Measurements from ENCODE around the gene MASP1. TPM values are rescaled to one million over a fixed set of nuclear protein-coding genes. Genes with fewer than 3 reads are reported as not detected.

MASP1 gene
- total RNA-seq, 1 experiment from 2014 or later, result 1.0 TPM

- H4K20me1 ChIP-seq (ENCODE audit: control insufficient read depth, insufficient read depth, insufficient read length), result no peaks in the 10 kb centered on the region
- no peaks in the 10 kb centered on the region for H3K23me2 ChIP-seq (ENCODE audit: insufficient read length, low read depth, low read length, poor library complexity, severe bottlenecking)
- no peak overlapping the region for H3K14ac ChIP-seq (ENCODE audit: insufficient read depth, low read length)
- no peak for TF ChIP-seq CTCF (conservative IDR thresholded peaks at IDR 0.05)
- H2BK20ac ChIP-seq (ENCODE audit: low read depth, low read length, poor library complexity, severe bottlenecking), result no peak overlapping the region
- no peak overlapping the region for H2BK12ac ChIP-seq (ENCODE audit: insufficient read length, low read depth, low read length)
- no peak overlapping the region for H3K56ac ChIP-seq (ENCODE audit: insufficient read length, low read depth, low read length)
- no peak overlapping the region for H2AK5ac ChIP-seq (ENCODE audit: insufficient read length, low read length)
- no peak for DNase-seq
- H3K9me3 ChIP-seq (ENCODE audit: control insufficient read depth, low read depth, low read length), result no peaks in the 10 kb centered on the region
- H4K91ac ChIP-seq (ENCODE audit: insufficient read length, low read depth, low read length), result no peak overlapping the region
- H4K5ac ChIP-seq (ENCODE audit: insufficient read length, low read depth, low read length), result no peak overlapping the region
- H4K8ac ChIP-seq (replicated peaks; ENCODE audit: insufficient read length, low read depth, low read length), result no peak overlapping the region
- Mint-ChIP-seq H3K9me3 (no peaks in the 10 kb centered on the region), H3K4me1 (peaks cover 4 to 8% of the 10 kb centered on the region in 2 experiments), H3K27me3 (ENCODE audit: low read depth) (no peaks in the 10 kb centered on the region; the same call in 1 of the 2 replicates), H3K27ac (no peak overlapping the region), H3K4me3 (no peak overlapping the region), H3K36me3 (ENCODE audit: insufficient read depth in 1 of 3, low read depth in 3 of 3) (no peaks in the 10 kb centered on the region; a peak in 1 of 7 replicates)
- H3K79me1 ChIP-seq (ENCODE audit: insufficient read depth, low read depth, low read length, poor library complexity, severe bottlenecking), result no peaks in the 10 kb centered on the region
- H2BK5ac ChIP-seq (ENCODE audit: insufficient read length, low read length), result no peak overlapping the region
- H3K27me3 ChIP-seq (ENCODE audit: insufficient read depth, low read length), result no peaks in the 10 kb centered on the region
- H3K9ac ChIP-seq (ENCODE audit: extremely low read depth, insufficient read length, low read length), result no peak overlapping the region
- no CpG with 5 or more reads among the region's 3 CpGs for WGBS (ENCODE audit: extremely low coverage, insufficient read length, low lambda C conversion rate)
- H3K27ac ChIP-seq (ENCODE audit: insufficient read length, low read depth, low read length), result no peak overlapping the region
- no peak overlapping the region for H3T11ph ChIP-seq (ENCODE audit: low read length)
- H2BK120ac ChIP-seq (ENCODE audit: low read depth, low read length, poor library complexity, severe bottlenecking), result no peak overlapping the region
- H3K79me2 ChIP-seq (ENCODE audit: insufficient read depth, low read length), result no peaks in the 10 kb centered on the region
- H3K23ac ChIP-seq (ENCODE audit: insufficient read length, low read depth, low read length), result no peak overlapping the region
- H3K4ac ChIP-seq (ENCODE audit: low read depth, low read length), result no peak overlapping the region
- H3K18ac ChIP-seq (ENCODE audit: insufficient read length, low read depth, low read length), result no peak overlapping the region
- no peak overlapping the region for H2AFZ ChIP-seq (ENCODE audit: low read length)
- H2BK15ac ChIP-seq (ENCODE audit: low read depth, low read length), result no peak overlapping the region
- no peak overlapping the region for H3K4me2 ChIP-seq (ENCODE audit: insufficient read depth, insufficient read length, low read length)
- H3K4me1 ChIP-seq (ENCODE audit: insufficient read depth, low read length), result no peaks in the 10 kb centered on the region
Observed at GRCh38 chr3:187328691-187329090, 37.2 kb upstream of the MASP1 start.

Data from H9 (cell line).